Measurements from ENCODE around the gene PNPLA7.
"Not testable (repeated sequence)": the region's sequence is repeated elsewhere in the genome, so short reads cannot be mapped to it uniquely, and the experiment has no call there.

Gene PNPLA7

GRCh38 chr9:137520614-137521404, 29.4 kb downstream of the PNPLA7 start:
- H3K4me3 ChIP-seq (ENCODE audit: low read depth, low read length), result no peak overlapping the region
- TF ChIP-seq CTCF (IDR thresholded peaks at IDR 0.05; ENCODE audit: control insufficient read depth, extremely low read depth, insufficient read depth), result no peak
- DNase-seq (ENCODE audit: low read depth), result no peak

GRCh38 chr9:137519553-137519952, 30.6 kb downstream of the PNPLA7 start:
- no peak overlapping the region for H3K4me3 ChIP-seq (ENCODE audit: low read depth, low read length)
- DNase-seq (ENCODE audit: low read depth), result no peak
- TF ChIP-seq CTCF (IDR thresholded peaks at IDR 0.05; ENCODE audit: control insufficient read depth, extremely low read depth, insufficient read depth), result no peak

- not testable (repeated sequence) for H3K4me3 ChIP-seq (ENCODE audit: low read depth, low read length); DNase-seq (ENCODE audit: low read depth)
Observed at GRCh38 chr9:137518661-137519459, 31.3 kb downstream of the PNPLA7 start.

- no peak for TF ChIP-seq CTCF (IDR thresholded peaks at IDR 0.05; ENCODE audit: control insufficient read depth, extremely low read depth, insufficient read depth)
- no peak for DNase-seq (ENCODE audit: low read depth)
- no peak overlapping the region for H3K4me3 ChIP-seq (ENCODE audit: low read depth, low read length)
Observed at GRCh38 chr9:137516144-137516917, 33.9 kb downstream of the PNPLA7 start.

- no peak for DNase-seq (ENCODE audit: low read depth)
- no peak overlapping the region for H3K4me3 ChIP-seq (ENCODE audit: low read depth, low read length)
- TF ChIP-seq CTCF (IDR thresholded peaks at IDR 0.05; ENCODE audit: control insufficient read depth, extremely low read depth, insufficient read depth), result no peak
Observed at GRCh38 chr9:137515338-137515724, 34.9 kb downstream of the PNPLA7 start.

- no peak for DNase-seq (ENCODE audit: low read depth)
- no peak for TF ChIP-seq CTCF (IDR thresholded peaks at IDR 0.05; ENCODE audit: control insufficient read depth, extremely low read depth, insufficient read depth)
- H3K4me3 ChIP-seq (ENCODE audit: low read depth, low read length), result no peak overlapping the region
Observed at GRCh38 chr9:137514691-137515337, 35.4 kb downstream of the PNPLA7 start.

GRCh38 chr9:137513801-137514570, 36.2 kb downstream of the PNPLA7 start:
- DNase-seq (ENCODE audit: low read depth); H3K4me3 ChIP-seq (ENCODE audit: low read depth, low read length): not testable (repeated sequence)

GRCh38 chr9:137513136-137513535, 37.1 kb downstream of the PNPLA7 start:
- not testable (repeated sequence) for H3K4me3 ChIP-seq (ENCODE audit: low read depth, low read length); DNase-seq (ENCODE audit: low read depth)

All from LNCaP clone FGC (cell line).